Testis (tissue), 2 donors: ENCODE data around the gene CRYZ.
"Not testable (repeated sequence)": the region's sequence is repeated elsewhere in the genome, so short reads cannot be mapped to it uniquely, and the experiment has no call there.

Experiments used
- CTCF ChIP-seq, 3 experiments: fragments of 450-650 bp in 2 of 3; fragments of 200-600 bp in 1 of 3; sonication (generic) in 1 of 3; IDR thresholded peaks; one replicate each; pipeline ENCODE4 v1.5.1; 2016 to 2019; ENCODE audit warnings: antibody characterized with exemption in 3 of 3, mild to moderate bottlenecking in 2 of 3, moderate library complexity in 1 of 3
- POLR2A ChIP-seq: fragments of 450-650 bp; IDR thresholded peaks from one replicate; pipeline ENCODE4 v1.6.1; 2017; ENCODE audit warnings: antibody characterized with exemption, mild to moderate bottlenecking, moderate library complexity

GRCh38 chr1:74732071-74732946, 541 bp downstream of the CRYZ start:
- not testable (repeated sequence) for TF ChIP-seq CTCF (IDR thresholded peaks at IDR 0.05); POLR2A
